Cortex of kidney (tissue), 1 donor: ENCODE results near the gene PPP1R15A.
"Not testable (repeated sequence)": the region's sequence is repeated elsewhere in the genome, so short reads cannot be mapped to it uniquely, and the experiment has no call there.

Experiments
- DNase-seq: peaks from one replicate; lab custom pipeline; 2025; lab: John Stamatoyannopoulos, UW

PPP1R15A gene

DNA sequence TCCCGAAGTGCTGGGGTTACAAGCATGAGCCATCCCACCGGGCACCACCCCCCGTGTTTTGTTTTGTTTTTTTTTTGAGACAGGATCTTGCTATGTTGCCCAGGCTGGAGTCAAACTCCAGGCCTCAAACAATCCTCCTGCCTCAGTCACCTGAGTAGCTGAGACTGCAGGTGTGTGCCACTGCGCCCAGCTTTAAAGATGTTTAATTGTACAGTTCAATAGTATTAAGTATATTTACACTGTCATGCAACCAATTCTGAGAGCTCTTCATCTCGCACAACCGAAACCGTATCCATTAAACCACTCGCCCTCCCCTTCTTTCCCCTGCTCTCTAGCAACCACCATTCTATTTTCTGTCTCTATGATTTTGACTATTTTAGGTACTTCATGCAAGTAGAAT is 43.5 kb downstream of the PPP1R15A start:
- DNase-seq, result no peak

DNA sequence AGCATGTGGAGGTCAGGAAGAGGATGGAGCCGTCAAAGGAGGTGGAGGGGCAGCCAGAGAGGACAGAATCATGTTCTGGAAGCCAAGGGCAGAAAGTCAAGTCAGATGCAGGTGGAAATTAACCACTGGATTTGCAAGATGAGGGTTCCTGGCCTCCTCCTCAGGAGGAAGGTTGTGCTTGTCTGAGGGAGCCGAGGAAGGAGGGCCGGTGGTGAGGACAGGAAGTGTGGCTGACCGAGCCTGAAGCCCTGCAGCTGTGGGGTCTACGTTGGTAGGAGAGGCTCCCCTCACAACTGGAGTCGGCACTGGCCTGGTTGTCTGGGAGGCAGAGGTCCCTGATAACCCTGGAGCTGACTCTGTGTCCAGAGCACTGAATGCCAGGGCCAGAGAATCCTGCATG is 45.9 kb downstream of the PPP1R15A start:
- DNase-seq, result no peak

- DNase-seq, result no peak
Observed at GRCh38 chr19:48918801-48919247, 46.6 kb downstream of the PPP1R15A start.

DNA sequence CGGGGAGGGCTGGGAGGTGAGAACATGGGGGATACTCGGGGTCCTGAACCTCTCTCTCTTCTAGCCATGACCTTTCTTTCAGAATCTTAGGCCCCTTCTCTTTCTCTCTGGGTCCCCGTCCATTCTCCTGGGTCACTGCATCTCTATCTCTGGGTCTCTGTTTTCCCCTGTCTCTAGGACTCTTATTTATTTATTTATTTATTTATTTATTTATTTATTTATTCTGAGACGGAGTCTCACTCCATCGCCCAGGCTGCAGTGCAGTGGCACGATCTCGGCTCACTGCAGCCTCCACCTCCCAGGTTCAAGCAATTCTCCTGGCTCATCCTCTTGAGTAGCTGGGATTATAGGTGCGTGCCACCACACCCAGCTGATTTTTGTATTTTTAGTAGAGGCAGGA is 47.0 kb downstream of the PPP1R15A start:
- DNase-seq, result not testable (repeated sequence)

GRCh38 chr19:48920949-48921348 is 48.7 kb downstream of the PPP1R15A start:
- DNase-seq, result no peak

DNA sequence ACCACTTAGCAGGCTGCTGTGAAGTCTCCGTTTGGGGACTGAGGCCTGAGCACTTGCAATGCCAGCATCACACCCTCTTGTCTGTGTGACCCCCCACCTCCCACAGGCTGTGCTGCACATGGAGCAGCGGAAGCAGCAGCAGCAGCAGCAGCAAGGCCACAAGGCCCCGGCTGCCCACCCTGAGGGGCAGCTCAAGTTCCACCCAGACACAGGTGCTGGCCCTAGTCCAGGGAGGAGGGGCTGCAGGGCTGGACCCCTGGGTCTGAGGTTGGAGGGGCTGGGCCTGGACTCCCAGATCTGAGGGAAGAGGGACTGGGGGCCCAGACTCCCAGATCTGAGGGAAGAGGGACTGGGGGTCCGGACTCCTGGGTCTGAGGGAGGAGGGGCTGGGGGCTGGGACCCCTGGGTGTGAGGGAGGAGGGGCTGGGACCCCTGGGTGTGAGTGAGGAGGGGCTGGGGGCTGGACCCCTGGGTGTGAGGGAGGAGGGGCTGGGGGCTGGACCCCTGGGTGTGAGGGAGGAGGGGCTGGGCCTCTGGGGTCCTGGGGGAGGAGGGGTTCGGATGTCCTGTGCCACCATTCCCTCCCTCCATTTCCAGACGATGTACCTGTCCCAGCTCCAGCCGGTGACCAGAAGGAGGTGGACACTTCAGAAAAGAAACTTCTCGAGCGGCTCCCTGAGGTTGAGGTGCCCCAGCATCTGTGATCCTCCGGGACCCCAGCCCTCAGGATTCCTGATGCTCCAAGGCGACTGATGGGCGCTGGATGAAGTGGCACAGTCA is 49.7 kb downstream of the PPP1R15A start:
- no peak for DNase-seq

- no peak for DNase-seq
Observed at GRCh38 chr19:48922548-48923490, 50.6 kb downstream of the PPP1R15A start.

- no peak for DNase-seq
Observed at GRCh38 chr19:48925240-48925843, 53.1 kb downstream of the PPP1R15A start.
